ENCODE data around the gene SCARB1. TPM values are rescaled to one million over a fixed set of nuclear protein-coding genes. Genes with fewer than 3 reads are reported as not detected.

SCARB1 gene
- total and polyA plus RNA-seq, 2 experiments from 2014 or later: 2.2 to 5.2 TPM

DNA sequence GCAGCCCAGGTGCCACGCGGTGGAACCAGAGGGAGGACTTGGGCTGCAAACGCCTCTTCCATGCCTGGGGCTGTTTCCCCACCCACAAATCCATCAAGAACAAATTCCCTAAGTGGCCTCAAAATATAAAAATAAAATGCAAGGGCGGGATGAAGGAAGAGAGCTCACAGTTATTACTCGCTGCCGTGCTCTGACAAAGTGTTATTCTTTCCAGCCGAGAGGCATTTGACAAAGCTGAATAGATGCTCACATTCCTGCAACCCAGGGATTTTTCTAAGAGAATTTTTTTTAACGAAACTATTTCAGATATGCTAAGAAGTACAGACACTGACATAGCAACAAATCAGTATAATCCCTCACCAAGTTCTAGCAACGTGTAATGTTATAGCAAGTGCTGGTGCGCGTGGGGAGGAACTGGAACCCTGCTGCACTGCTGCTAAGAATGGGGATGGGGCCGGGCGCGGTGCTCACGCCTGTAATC, 70.7 kb downstream of the SCARB1 start:
- Histone ChIP-seq H3F3A (ENCODE audit: insufficient read depth) (no peaks in the 10 kb centered on the region), H3K4me2 (ENCODE audit: unreplicated experiment) (no peak overlapping the region), H3K27ac (no peak overlapping the region), H2AFZ (no peak overlapping the region), H3K9ac (no peak overlapping the region), H3K27me3 (replicated peaks; ENCODE audit: insufficient read depth) (no peaks in the 10 kb centered on the region), H3K36me3 (ENCODE audit: low read depth) (no peaks in the 10 kb centered on the region), H3K79me2 (ENCODE audit: insufficient read depth) (no peaks in the 10 kb centered on the region), H3K4me3 (no peak overlapping the region), H3K9me3 (ENCODE audit: low read depth) (no peaks in the 10 kb centered on the region), H3K9me2 (ENCODE audit: insufficient read depth) (no peaks in the 10 kb centered on the region), H4K20me1 (ENCODE audit: insufficient read depth) (no peaks in the 10 kb centered on the region), H3K4me1 (ENCODE audit: insufficient read depth) (no peaks in the 10 kb centered on the region)
- WGBS, 2 experiments (ENCODE audit: low coverage in 1 of 2, low lambda C conversion rate in 2 of 2, missing lambda C conversion rate in 2 of 2): 92 to 94% methylated on average over 15 of the region's 15 CpGs
- in situ Hi-C loops (cut with MboI): no loop called here
- TF ChIP-seq EZH2phosphoT487 (IDR thresholded peaks at IDR 0.05; ENCODE audit: insufficient read depth, low read depth) (no peak), EZH2 (IDR thresholded peaks at IDR 0.05; ENCODE audit: insufficient read depth, poor library complexity, severe bottlenecking) (no peak)
- DNase-seq: no peak

DNA sequence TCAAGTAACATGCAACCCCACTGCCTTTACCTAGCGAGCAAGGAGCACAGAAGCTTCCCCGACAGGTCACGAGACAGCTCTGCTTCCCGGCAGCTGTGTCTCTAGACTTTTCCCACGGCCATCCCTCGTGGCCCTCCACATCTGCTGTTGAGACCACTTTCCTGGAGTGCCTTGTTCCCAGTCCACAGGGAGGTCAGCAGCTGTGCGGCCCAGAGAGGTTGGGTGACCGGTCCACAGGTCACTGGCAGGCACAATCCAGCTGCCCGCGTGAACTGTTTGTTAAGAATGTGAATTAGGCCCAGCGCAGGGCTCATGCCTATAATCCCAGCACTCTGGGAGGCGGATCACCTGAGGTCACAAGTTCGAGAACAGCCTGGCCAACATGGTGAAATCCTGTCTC, 71.5 kb downstream of the SCARB1 start:
- no peak for TF ChIP-seq EZH2 (IDR thresholded peaks at IDR 0.05; ENCODE audit: insufficient read depth, poor library complexity, severe bottlenecking)
- TF ChIP-seq EZH2phosphoT487 (IDR thresholded peaks at IDR 0.05; ENCODE audit: insufficient read depth, low read depth): no peak
- in situ Hi-C loops (cut with MboI): no loop called here
- Histone ChIP-seq H4K20me1 (ENCODE audit: insufficient read depth) (no peaks in the 10 kb centered on the region), H3K36me3 (ENCODE audit: low read depth) (no peaks in the 10 kb centered on the region), H2AFZ (no peak overlapping the region), H3F3A (ENCODE audit: insufficient read depth) (no peaks in the 10 kb centered on the region), H3K27me3 (replicated peaks; ENCODE audit: insufficient read depth) (no peaks in the 10 kb centered on the region), H3K9ac (no peak overlapping the region), H3K4me2 (ENCODE audit: unreplicated experiment) (no peak overlapping the region), H3K27ac (no peak overlapping the region), H3K9me3 (ENCODE audit: low read depth) (no peaks in the 10 kb centered on the region), H3K79me2 (ENCODE audit: insufficient read depth) (no peaks in the 10 kb centered on the region), H3K4me1 (ENCODE audit: insufficient read depth) (no peaks in the 10 kb centered on the region), H3K9me2 (ENCODE audit: insufficient read depth) (no peaks in the 10 kb centered on the region), H3K4me3 (no peak overlapping the region)
- DNase-seq: no peak
- WGBS, 2 experiments (ENCODE audit: low coverage in 1 of 2, low lambda C conversion rate in 2 of 2, missing lambda C conversion rate in 2 of 2): 93% methylated on average over 13 of the region's 13 CpGs

DNA sequence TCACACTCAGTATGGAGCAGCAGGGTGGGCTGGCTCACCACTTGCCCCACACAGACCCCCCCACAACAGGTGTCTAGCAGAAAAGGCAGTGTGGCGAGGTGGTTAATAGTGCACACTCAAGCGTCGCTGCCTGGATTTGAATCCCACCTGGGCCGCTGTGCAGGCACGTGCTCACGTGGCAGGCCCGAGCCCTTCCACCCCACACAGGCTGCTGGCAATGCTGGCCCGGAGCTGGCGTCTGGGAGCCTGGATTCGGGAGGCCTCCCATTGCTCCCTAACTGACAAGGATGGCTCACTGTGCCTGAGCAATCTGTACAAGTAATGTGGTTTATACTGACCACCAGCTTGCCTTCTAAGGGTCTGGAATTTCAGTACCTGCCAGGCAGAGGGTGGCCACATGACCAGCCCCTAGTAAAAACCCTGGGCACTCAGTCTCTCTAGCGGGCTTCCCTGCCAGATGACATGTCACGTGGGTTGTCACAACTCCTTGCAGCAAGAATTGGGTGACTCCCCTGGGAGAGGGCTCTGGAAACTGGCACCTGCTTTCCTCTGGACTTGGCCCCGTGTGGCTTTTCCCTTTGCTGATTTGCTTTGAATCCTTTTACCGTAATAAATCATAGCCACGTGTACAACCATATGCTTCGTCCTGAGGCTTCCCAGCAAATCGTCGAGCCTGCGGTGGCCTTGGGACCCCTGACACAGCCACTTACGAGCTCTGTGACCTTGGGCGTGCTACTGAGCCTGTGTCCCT, 72.8 kb downstream of the SCARB1 start:
- in situ Hi-C loops (cut with MboI): no loop called here
- WGBS, 2 experiments (ENCODE audit: low coverage in 1 of 2, low lambda C conversion rate in 2 of 2, missing lambda C conversion rate in 2 of 2): 84 to 87% methylated on average over 20 to 21 of the region's 21 CpGs

GRCh38 chr12:124788936-124789555, 74.6 kb downstream of the SCARB1 start:
- Histone ChIP-seq H3K4me1 (ENCODE audit: insufficient read depth) (no peaks in the 10 kb centered on the region), H3F3A (ENCODE audit: insufficient read depth) (no peaks in the 10 kb centered on the region), H3K9ac (no peak overlapping the region), H3K27me3 (replicated peaks; ENCODE audit: insufficient read depth) (no peaks in the 10 kb centered on the region), H3K36me3 (ENCODE audit: low read depth) (no peaks in the 10 kb centered on the region), H3K9me3 (ENCODE audit: low read depth) (no peaks in the 10 kb centered on the region), H3K27ac (no peak overlapping the region), H3K4me2 (ENCODE audit: unreplicated experiment) (no peak overlapping the region), H3K4me3 (no peak overlapping the region), H4K20me1 (ENCODE audit: insufficient read depth) (no peaks in the 10 kb centered on the region), H3K79me2 (ENCODE audit: insufficient read depth) (no peaks in the 10 kb centered on the region), H2AFZ (no peak overlapping the region), H3K9me2 (ENCODE audit: insufficient read depth) (no peaks in the 10 kb centered on the region)
- 91% methylated on average over 13 of the region's 13 CpGs for WGBS, 2 experiments (ENCODE audit: low coverage in 1 of 2, low lambda C conversion rate in 2 of 2, missing lambda C conversion rate in 2 of 2)
- no peak for TF ChIP-seq EZH2 (IDR thresholded peaks at IDR 0.05; ENCODE audit: insufficient read depth, poor library complexity, severe bottlenecking)
- no peak for TF ChIP-seq EZH2phosphoT487 (IDR thresholded peaks at IDR 0.05; ENCODE audit: insufficient read depth, low read depth)
- no peak for DNase-seq
- in situ Hi-C loops (cut with MboI): no loop called here

More for the DNA sequence above, 72.8 kb downstream of the SCARB1 start:
- Histone ChIP-seq H2AFZ (no peak overlapping the region), H3K4me1 (ENCODE audit: insufficient read depth) (no peaks in the 10 kb centered on the region), H3K4me3 (no peak overlapping the region), H3K79me2 (ENCODE audit: insufficient read depth) (no peaks in the 10 kb centered on the region), H3K4me2 (ENCODE audit: unreplicated experiment) (no peak overlapping the region), H3K9me3 (ENCODE audit: low read depth) (no peaks in the 10 kb centered on the region), H3K36me3 (ENCODE audit: low read depth) (no peaks in the 10 kb centered on the region), H3K27ac (no peak overlapping the region), H3F3A (ENCODE audit: insufficient read depth) (no peaks in the 10 kb centered on the region), H3K9me2 (ENCODE audit: insufficient read depth) (no peaks in the 10 kb centered on the region), H3K27me3 (replicated peaks; ENCODE audit: insufficient read depth) (no peaks in the 10 kb centered on the region), H3K9ac (no peak overlapping the region), H4K20me1 (ENCODE audit: insufficient read depth) (no peaks in the 10 kb centered on the region)
- TF ChIP-seq EZH2phosphoT487 (IDR thresholded peaks at IDR 0.05; ENCODE audit: insufficient read depth, low read depth): no peak
- no peak for TF ChIP-seq EZH2 (IDR thresholded peaks at IDR 0.05; ENCODE audit: insufficient read depth, poor library complexity, severe bottlenecking)
- no peak for DNase-seq
